ENCODE results near the gene MBLAC1.
A peak's percentile ranks its signal among the peaks of the same experiment; 100 is the strongest.

Gene MBLAC1, protein sequence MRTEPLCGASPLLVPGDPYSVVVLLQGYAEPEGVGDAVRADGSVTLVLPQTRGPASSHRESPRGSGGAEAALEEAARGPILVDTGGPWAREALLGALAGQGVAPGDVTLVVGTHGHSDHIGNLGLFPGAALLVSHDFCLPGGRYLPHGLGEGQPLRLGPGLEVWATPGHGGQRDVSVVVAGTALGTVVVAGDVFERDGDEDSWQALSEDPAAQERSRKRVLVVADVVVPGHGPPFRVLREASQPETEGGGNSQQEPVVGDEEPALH

DNA sequence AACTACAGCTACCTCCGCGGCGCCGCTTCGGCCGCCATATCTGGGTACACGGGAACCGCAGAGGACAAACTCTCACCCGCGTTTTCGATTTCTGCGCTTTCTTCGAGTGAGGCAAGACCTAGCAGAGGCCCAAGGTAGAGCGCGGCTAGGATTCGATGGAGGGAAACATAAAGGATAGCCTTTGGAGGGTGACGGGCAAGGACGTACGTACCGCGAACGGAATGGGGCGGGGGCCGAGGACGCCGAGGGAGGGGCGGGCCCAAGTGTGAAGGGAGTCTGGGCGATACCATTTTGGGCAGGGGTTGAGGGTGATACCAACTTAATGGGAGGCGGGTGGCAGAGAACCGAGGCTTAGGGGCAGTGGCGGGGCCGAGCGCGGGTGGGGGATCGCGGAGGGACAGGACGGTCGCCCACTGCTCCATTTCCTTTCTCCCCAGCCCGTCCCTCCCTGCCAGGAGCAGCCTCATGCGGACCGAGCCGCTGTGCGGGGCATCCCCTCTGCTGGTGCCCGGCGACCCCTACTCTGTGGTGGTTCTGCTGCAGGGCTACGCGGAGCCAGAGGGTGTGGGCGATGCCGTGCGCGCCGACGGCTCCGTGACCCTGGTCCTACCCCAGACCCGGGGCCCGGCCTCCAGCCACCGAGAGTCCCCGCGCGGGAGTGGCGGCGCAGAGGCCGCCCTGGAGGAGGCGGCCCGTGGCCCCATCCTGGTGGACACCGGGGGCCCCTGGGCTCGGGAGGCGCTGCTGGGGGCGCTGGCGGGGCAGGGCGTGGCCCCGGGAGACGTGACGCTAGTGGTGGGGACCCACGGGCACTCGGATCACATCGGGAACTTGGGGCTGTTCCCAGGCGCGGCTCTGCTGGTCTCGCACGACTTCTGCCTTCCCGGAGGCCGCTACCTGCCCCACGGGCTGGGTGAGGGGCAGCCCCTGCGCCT, at the start of gene MBLAC1:
Gene MBLAC1 (plus strand): TSS at position 37 of the 935 bp plus-strand sequence. CDS start 429 bp downstream, at position 466.
- DNase-seq (ENCODE audit: low read depth), result peak; percentile 84

DNA sequence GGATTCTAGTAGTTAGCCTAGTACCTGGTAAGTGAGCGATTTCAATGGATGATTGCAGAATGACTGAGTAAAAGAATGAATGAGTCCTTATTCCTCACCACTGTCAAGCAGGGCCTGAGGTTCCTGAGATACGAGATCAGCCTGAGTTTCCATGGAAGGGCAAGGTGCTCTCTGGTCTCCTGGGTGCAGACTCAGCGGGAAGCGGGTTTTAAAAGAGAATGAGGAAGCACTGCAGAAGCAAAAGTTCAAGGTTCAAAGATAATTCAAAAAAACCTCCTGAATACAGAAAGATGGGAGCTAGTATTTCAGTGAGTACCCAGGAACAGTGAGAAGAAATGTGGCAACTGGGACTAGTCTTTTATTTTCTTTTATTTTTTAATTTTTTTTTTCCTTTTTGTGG, 49.6 kb upstream of the MBLAC1 start:
- no peak for DNase-seq (ENCODE audit: low read depth)

DNA sequence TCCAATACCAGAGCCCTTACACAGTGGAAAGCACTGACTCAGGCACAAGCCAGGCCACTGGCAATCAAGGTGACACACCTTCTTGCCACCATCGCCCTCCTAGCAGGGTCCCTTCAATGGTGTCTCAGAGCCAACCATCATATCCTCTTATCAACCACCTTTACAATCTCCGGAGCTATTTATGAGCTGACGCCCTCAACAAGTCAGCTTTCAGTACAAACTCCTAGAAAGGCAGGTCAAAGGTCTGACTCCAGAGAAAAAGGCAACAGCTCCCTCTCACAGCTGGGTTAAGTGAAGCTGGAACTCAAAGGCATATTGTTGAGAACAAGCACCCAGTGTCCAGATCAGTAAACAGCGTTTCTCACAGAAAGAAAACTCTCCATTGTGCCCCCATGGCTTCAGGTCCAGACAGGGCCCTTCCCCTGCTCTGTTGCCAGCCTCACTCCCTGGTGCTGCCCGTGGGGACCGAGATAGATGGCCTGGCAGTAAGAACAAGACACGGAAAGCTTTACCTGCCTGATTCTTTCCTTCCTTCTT, 47.7 kb upstream of the MBLAC1 start:
- DNase-seq (ENCODE audit: low read depth), result no peak

DNA sequence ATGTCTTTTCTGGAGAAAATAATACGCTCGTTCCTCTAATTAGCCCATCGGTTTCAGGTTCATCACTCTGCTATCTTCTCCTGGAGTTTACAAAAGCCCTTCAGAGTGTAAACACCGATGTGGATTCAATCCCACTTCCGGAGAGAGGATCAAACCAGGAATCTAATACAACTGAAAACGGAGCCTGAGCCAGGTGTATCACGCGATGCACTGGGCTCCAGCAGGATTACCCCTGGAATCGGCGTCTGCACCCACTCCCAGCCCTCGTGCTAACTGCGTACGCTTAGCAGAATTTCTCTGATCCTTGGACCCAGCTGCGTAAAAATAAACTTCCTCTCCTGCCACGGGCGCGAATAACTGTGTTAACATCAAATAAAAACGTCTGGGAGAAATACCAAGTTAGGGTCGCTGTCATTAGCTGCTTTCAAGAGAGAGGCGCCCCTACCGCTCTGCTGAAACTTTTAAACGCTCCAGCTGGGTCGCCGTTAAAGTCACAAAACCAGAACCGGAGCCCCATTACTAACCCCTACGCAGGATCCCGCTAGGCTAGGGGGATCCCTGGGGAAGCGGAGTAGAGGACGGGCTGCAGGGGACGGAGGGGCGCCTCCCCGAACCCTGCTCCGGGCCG, 45.7 kb upstream of the MBLAC1 start:
- no peak for DNase-seq (ENCODE audit: low read depth)

DNA sequence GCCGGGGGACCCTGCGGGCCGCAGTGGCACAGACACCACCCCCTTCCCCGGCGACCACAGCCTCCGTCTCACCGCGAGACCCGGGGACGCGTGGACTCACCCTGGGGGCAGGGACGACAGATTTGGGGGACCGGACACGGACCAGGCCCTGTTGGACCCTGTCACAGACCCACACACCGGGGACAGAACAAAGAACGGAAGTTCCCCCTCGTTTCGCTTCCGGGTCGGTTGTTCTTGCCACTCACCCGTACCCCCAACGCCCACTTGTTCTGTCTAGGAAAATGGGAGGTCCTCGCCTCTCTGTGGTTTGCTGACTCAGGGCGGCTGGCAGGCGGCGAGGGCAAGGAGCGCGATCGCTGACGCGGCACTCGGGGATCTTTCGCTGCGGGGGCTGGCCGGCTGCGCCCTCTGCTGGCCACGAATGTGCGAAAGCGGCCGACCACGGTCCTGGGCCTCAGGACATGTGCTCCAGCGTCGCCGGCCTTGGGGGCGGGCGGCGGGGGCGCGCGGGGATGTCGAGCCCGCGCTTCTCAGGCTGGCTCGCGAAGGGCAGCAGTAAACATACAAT, 45.1 kb upstream of the MBLAC1 start, which contains the start of gene ZNF3:
Gene ZNF3 (minus strand): TSS at position 189 of the 568 bp plus-strand sequence. CDS start 4,366 bp downstream, outside the sequence.
- peak; percentile 95 for DNase-seq (ENCODE audit: low read depth)

DNA sequence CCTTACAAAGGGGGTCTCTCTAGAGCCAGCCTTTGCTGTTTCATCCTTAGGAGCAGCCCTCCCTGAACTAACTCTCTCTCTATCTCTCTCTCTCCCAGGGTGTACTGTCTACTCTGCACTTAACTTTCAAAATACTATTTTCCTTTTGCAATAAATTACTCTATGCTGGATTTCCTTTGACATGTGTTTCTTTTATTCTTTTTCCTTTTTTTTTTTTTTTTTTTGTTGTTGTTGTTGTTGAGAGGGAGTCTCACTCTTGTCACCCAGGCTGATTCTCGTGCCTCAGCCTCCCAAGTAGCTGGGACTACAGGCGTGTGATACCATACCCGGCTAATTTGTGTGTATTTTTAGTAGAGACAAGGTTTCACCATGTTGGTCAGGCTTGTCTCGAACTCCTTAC, 43.8 kb upstream of the MBLAC1 start:
- no peak for DNase-seq (ENCODE audit: low read depth)

DNA sequence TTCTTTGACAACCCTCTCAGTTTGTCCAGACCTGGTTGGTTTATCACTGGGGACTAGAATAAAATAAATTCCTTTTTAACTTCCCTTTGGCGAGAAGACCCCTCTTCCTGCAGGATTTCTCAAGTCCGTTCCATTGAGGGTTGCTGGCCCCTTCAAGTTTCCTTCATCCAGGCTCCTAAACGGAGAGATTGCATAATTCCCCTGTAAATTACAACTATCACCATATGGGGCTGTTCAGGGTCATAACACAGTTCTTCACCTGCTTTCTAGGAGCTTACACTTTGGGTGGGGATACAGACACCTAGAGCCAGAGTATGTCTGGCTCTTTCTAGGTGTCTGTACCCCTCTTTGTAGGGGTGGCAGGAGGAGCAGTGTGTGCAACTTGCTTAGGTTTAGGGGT, 41.3 kb upstream of the MBLAC1 start:
- DNase-seq (ENCODE audit: low read depth), result no peak

DNA sequence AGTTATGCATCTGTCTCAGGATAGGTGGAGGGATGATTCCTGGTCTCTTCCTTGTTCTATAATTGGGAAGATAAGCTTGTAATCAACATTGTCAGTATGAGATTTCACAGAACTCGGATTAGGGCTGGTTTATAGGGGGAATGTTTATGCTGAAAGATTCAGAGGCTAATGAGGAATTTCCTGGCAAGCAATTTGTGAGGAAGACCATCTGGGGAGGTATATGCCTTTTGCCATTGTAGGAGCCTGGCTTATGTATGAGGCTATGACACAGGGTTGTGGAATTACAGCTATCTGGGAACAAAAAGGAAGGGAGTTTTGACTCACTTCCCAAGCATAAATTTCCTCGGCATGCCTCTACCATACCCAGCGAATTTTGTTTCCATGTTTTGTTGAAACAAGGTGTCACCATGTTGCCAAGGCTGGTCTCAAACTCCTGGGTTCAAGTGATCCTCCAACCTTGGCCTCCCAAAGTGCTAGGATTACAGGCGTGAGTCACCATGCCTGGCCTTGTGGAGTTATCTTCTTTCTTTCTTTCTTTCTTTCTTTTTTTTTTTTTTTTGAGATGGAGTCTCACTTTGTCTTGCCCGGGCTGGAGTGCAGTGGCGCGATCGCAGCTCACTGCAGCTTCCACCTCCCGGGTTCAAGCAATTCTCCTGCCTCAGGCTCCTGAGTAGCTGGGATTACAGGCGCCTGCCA, 39.6 kb upstream of the MBLAC1 start:
- no peak for DNase-seq (ENCODE audit: low read depth)

DNA sequence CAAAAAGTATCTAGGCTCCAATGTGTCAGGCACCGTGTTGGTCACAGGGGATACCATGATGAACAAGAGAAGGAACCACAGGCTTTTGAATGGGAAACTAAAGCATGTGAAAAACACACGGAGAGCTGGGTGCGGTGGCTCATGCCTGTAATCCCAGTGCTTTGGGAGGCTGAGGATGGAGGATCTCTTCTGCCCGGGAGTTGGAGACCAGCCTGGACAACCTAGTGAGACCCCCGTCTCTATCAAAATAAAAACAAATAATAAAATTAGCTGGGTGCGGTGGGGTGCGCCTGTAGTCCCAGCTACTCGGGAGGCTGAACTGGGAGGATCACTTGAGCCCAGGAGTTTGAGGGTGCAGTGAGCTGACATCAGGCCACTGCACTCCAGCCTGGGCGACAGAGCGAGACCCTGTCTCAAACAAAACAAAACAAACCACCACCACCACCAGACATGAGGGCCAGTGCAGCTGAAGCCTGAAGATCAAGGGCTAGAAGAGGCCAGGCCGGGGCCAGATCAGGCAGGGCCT, 38.6 kb upstream of the MBLAC1 start:
- DNase-seq (ENCODE audit: low read depth), result no peak

DNA sequence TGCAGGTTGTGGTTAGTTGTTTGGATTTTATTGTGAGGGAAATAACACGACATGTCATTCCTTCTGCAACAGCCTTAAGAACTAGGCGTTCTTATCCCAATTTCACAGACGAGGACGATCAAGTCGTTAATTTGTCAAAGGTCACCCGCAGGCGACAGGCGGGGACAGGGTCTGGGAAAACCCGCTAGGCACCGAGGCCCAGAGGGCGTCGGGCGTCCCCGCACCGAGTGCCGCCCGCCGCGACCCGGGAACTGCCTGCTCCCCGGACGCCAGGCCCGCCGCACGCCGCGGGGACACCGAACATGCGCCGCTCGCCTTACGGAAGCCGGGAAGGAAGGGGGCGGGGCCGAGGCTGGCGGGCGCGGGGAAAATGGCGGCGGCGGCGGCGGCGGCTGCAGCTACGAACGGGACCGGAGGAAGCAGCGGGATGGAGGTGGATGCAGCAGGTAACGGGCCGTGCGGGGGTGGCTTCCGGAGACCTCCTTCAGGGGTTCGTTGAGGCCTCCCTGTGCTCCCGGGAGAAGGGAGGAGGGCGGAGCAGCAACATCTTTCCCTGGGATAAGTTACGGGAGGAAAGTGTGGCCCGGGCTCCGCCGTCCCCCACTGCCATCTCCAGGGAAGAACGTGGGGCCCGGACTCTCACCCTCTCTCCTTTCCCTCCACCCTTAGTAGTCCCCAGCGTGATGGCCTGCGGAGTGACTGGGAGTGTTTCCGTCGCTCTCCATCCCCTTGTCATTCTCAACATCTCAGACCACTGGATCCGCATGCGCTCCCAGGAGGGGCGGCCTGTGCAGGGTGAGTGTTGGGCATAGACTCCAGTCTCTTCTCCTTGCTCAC, 37.9 kb upstream of the MBLAC1 start, which contains the start of gene COPS6:
Gene COPS6 (plus strand): TSS at position 349 of the 837 bp plus-strand sequence. CDS start 22 bp downstream, at position 371.
- peak; percentile 81 for DNase-seq (ENCODE audit: low read depth)

DNA sequence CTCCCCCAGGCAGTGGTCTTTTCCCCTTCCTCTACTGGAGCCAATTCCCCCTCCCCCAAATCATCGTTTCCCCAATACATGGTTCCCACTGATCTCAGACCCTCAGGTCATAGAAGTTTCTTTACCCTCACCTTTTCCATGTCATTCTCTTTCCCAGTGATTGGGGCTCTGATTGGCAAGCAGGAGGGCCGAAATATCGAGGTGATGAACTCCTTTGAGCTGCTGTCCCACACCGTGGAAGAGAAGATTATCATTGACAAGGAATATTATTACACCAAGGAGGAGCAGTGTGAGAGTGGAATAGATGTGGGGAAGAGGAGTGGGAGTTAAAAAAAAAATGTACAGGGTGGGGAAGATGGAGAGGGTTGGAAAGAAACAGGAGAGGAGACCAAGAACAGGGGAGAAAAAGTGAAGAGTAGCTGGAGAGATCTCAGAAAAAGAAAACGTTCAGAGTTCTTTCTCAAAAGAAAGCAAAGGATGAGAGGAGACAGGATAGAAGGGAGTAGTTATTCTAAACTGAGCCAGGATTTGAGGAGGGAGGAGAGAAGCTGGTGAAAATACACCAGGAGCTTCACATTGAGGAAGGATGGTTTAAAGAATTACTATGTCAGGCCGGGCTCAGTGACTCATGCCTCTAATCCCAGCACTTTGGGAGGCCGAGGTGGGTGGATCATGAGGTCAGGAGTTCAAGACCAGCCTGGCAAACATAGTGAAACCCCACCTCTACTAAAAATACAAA, 37.1 kb upstream of the MBLAC1 start:
- DNase-seq (ENCODE audit: low read depth), result no peak

DNA sequence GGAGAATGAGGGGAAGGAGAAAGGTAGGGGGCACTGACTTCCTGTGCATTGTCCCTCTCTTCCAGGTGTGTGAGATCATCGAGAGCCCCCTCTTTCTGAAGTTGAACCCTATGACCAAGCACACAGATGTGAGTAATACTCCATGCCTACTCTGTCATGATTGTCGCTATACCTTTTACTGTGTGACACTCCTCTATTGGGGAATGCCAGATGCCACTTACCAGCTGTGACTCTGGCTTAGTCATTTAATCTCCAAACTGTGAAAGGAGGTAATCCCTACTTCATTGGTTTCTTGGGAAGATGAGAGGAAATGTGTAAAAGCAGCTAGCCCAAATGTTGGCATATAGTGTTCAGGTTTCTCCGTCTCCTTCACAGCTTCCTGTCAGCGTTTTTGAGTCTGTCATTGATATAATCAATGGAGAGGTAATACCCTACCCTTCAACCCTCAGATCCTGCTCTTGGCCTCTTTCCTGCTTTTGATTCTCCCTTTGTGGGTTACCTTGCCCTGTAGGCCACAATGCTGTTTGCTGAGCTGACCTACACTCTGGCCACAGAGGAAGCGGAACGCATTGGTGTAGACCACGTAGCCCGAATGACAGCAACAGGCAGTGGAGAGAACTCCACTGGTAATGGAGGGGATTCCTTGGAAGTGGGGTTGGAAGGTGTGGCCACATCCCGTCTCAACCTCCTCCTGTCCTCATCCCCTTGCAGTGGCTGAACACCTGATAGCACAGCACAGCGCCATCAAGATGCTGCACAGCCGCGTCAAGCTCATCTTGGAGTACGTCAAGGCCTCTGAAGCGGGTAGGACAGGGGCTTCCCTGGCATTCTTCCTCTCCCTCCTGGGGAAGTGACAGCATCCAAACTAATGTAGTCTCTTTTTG, 36.0 kb upstream of the MBLAC1 start:
- no peak for DNase-seq (ENCODE audit: low read depth)

DNA sequence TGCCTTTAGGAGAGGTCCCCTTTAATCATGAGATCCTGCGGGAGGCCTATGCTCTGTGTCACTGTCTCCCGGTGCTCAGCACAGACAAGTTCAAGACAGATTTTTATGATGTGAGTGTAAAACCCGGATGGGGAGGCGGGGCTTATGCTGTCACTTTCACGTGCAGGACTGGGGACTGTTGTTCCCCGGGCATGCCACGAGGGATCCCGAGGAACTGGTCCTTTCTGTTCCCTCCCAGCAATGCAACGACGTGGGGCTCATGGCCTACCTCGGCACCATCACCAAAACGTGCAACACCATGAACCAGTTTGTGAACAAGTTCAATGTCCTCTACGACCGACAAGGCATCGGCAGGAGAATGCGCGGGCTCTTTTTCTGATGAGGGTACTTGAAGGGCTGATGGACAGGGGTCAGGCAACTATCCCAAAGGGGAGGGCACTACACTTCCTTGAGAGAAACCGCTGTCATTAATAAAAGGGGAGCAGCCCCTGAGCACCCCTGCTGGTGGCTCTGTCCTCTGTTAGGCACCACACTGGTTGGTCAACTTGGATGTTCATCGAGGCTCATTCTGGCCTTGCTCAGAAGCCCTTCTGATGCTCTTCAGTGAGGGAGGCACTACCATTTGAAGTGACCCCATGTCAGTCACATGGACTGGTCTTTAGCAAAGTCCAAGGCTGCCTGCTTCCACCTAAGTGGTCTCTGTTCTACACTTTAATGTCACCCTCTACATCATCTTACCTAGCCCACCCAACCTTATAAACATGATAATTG, 35.2 kb upstream of the MBLAC1 start:
- DNase-seq (ENCODE audit: low read depth), result no peak

DNA sequence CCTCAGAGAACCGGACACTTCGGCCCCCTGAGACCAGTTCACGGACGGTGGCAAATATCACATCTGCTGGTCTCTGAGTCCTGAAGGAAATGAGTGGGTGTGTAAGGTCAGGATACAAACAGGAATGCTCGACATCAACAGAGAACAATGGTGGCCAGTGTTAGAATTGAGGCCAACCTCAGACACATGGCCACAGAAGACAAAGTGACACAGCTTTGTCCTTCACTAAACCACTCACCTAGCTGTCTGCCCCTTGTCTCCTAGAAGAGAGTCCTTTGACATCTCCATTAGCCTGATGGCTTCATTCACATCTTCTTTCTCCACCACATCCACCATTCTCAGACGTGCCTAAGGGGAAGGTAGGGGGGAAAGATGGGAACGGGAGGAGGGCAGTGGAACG, 33.7 kb upstream of the MBLAC1 start:
- no peak for DNase-seq (ENCODE audit: low read depth)

DNA sequence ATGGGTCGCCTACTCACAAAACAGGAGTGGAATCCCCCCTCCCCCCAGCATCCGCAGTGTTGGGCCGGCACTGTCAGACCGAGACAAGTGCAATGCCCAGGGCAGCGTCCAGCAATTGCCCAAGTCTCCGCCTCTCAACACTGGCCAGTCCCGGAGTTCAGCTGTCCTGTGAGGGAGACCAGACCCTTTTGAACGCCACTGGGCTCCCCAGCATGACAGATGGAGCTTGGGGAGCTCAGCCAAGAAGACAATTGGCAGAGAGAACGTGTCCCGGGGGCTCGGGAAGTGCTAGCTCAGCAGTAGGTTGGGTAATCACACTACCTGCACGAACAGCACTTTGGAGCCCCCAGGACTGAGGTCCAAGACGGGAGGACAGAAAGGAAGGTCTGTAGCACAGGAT, 33.3 kb upstream of the MBLAC1 start:
- no peak for DNase-seq (ENCODE audit: low read depth)

DNA sequence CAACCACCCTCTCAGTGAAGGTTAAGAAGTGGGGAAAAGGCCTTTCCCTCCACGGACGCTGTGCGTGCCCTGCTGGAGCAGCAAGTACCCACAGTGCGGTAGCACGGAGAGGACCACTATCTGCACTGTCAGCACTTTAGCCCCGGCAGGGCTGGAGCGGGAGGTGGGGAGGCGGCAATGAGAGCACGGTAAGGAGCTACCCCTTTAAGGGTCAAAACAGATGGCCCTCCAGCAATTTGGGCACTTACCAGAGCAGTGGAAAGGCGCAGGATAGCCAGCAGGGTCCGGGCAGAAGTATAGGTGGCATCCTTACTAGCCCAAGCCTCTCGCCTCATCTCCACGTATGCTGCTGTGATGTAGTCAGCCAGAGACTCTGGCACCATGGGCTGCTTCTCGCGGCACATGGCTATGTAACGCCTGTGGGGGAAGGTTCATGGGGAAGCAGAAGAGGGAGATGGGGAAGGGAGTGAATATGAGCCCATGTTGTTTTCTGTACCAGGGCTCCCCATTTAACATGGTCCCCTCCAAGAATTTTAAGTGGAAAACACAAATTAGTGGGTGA, 32.8 kb upstream of the MBLAC1 start:
- no peak for DNase-seq (ENCODE audit: low read depth)

DNA sequence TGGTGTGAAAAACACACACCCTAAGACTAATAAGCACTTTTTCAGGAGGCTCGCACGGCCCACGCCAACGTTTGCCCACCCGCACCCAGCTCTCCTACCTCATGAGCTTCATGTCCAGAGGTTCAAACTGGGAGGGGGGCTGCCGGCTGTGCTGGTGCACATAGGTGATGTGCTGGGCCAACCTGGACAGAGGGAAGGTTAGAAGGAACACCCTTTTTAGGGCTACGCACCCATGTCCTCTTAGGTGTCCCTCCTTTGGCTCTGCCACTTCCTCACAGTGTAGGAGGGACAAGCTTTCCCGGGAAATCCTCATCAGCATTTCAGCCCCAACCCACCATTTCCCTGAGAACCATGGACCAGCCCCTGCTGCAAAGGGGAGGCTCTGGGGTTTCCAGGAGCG, 31.5 kb upstream of the MBLAC1 start:
- DNase-seq (ENCODE audit: low read depth), result no peak

Data from activated T-helper 9 cell treated with anti-CD3 and anti-CD28 coated beads, Interleukin-2, amount 50 U/mL, for 16 hours (primary cell).